ENCODE results near the gene RTKN2.

Gene RTKN2

GRCh38 chr10:62180677-62181076 is 88.0 kb downstream of the RTKN2 start:
- no peak overlapping the region for H3K4me3 ChIP-seq (ENCODE audit: low read depth, low read length)
- no peaks in the 10 kb centered on the region for H3K9me3 ChIP-seq (ENCODE audit: severe bottlenecking)
- TF ChIP-seq CTCF (IDR thresholded peaks at IDR 0.05; ENCODE audit: low read depth, low read length), result no peak
- no peak for DNase-seq
- no peaks in the 10 kb centered on the region for H3K27me3 ChIP-seq (ENCODE audit: insufficient read depth, low read depth, severe bottlenecking)
- H3K36me3 ChIP-seq, result no peaks in the 10 kb centered on the region
- no peak overlapping the region for H3K27ac ChIP-seq

GRCh38 chr10:62178568-62178967 is 90.1 kb downstream of the RTKN2 start:
- Histone ChIP-seq H3K4me3 (ENCODE audit: low read depth, low read length) (no peak overlapping the region), H3K27ac (no peak overlapping the region), H3K36me3 (no peaks in the 10 kb centered on the region), H3K27me3 (ENCODE audit: insufficient read depth, low read depth, severe bottlenecking) (no peaks in the 10 kb centered on the region), H3K9me3 (ENCODE audit: severe bottlenecking) (no peaks in the 10 kb centered on the region)
- no peak for DNase-seq
- no peak for TF ChIP-seq CTCF (IDR thresholded peaks at IDR 0.05; ENCODE audit: low read depth, low read length)

GRCh38 chr10:62177111-62177510 is 91.5 kb downstream of the RTKN2 start:
- Histone ChIP-seq H3K4me3 (ENCODE audit: low read depth, low read length) (no peak overlapping the region), H3K27ac (no peak overlapping the region), H3K36me3 (no peaks in the 10 kb centered on the region), H3K27me3 (ENCODE audit: insufficient read depth, low read depth, severe bottlenecking) (no peaks in the 10 kb centered on the region), H3K9me3 (ENCODE audit: severe bottlenecking) (no peaks in the 10 kb centered on the region)
- DNase-seq, result no peak
- no peak for TF ChIP-seq CTCF (IDR thresholded peaks at IDR 0.05; ENCODE audit: low read depth, low read length)

GRCh38 chr10:62175251-62175650 is 93.4 kb downstream of the RTKN2 start:
- no peak for DNase-seq
- Histone ChIP-seq H3K27ac (no peak overlapping the region), H3K27me3 (ENCODE audit: insufficient read depth, low read depth, severe bottlenecking) (no peaks in the 10 kb centered on the region), H3K9me3 (ENCODE audit: severe bottlenecking) (no peaks in the 10 kb centered on the region), H3K4me3 (ENCODE audit: low read depth, low read length) (no peak overlapping the region), H3K36me3 (no peaks in the 10 kb centered on the region)
- TF ChIP-seq CTCF (IDR thresholded peaks at IDR 0.05; ENCODE audit: low read depth, low read length), result no peak

GRCh38 chr10:62172465-62172864 is 96.2 kb downstream of the RTKN2 start:
- Histone ChIP-seq H3K9me3 (ENCODE audit: severe bottlenecking) (no peaks in the 10 kb centered on the region), H3K27ac (no peak overlapping the region), H3K4me3 (ENCODE audit: low read depth, low read length) (no peak overlapping the region), H3K27me3 (ENCODE audit: insufficient read depth, low read depth, severe bottlenecking) (no peaks in the 10 kb centered on the region), H3K36me3 (no peaks in the 10 kb centered on the region)
- no peak for DNase-seq
- TF ChIP-seq CTCF (IDR thresholded peaks at IDR 0.05; ENCODE audit: low read depth, low read length), result no peak

GRCh38 chr10:62171791-62172190 is 96.9 kb downstream of the RTKN2 start:
- Histone ChIP-seq H3K36me3 (no peaks in the 10 kb centered on the region), H3K27me3 (ENCODE audit: insufficient read depth, low read depth, severe bottlenecking) (no peaks in the 10 kb centered on the region), H3K27ac (no peak overlapping the region), H3K4me3 (ENCODE audit: low read depth, low read length) (no peak overlapping the region), H3K9me3 (ENCODE audit: severe bottlenecking) (no peaks in the 10 kb centered on the region)
- TF ChIP-seq CTCF (IDR thresholded peaks at IDR 0.05; ENCODE audit: low read depth, low read length), result no peak
- no peak for DNase-seq

Measured in WERI-Rb-1 (cell line).